Measurements from ENCODE around the gene MCRIP1. TPM values are rescaled to one million over a fixed set of nuclear protein-coding genes. Genes with fewer than 3 reads are reported as not detected.

Gene MCRIP1
- polyA plus RNA-seq, 1 of the 3 experiments (the other 2 are of a cell fraction): 156 TPM

GRCh38 chr17:81851423-81851822 is 18.3 kb upstream of the MCRIP1 start:
- Histone ChIP-seq H3K9me3 (no peaks in the 10 kb centered on the region), H4K20me1 (ENCODE audit: insufficient read depth) (peaks cover 40% of the 10 kb centered on the region), H3F3A (replicated peaks; ENCODE audit: insufficient read depth) (peaks cover 32% of the 10 kb centered on the region), H3K27me3 (ENCODE audit: insufficient read depth) (no peaks in the 10 kb centered on the region), H3K4me3 (ENCODE audit: low read depth in 2 of 2, low read length in 1 of 2) (no peak overlapping the region), H2AFZ (ENCODE audit: low read depth) (no peak overlapping the region), H3K36me3 (replicated peaks in 1 of 2; ENCODE audit: control insufficient read depth in 1 of 2, insufficient read depth in 2 of 2, low read length in 1 of 2) (peaks cover 54 to 81% of the 10 kb centered on the region in 2 experiments), H3K9me2 (no peaks in the 10 kb centered on the region), H3K4me1 (ENCODE audit: control insufficient read depth in 1 of 2, insufficient read depth in 2 of 2, low read depth in 1 of 2, low read length in 1 of 2) (no peaks in the 10 kb centered on the region), H3K27ac (ENCODE audit: low read depth in 2 of 2, low read length in 1 of 2) (no peak overlapping the region), H3K9ac (no peak overlapping the region), H3K79me2 (ENCODE audit: insufficient read depth) (peaks cover 65% of the 10 kb centered on the region), H3K4me2 (no peak overlapping the region)
- ChIA-PET POLR2A (interaction anchor here (1.1 kb wide), 1 partner anchor 10 kb away, joined by 3 read pairs; no protein-coding TSS in a partner anchor), CTCF (interaction anchor here (1.1 to 2.1 kb wide), 2 partner anchors 12 to 18 kb away, joined by 3 to 4 read pairs; no protein-coding TSS in a partner anchor)
- DNase-seq: no peak
- 91% methylated on average over 15 of the region's 16 CpGs for WGBS (ENCODE audit: low lambda C conversion rate)
- TF ChIP-seq GABPA (IDR thresholded peaks at IDR 0.05; ENCODE audit: low read depth) (no peak), ELF1 (IDR thresholded peaks at IDR 0.05) (no peak), USF1 (IDR thresholded peaks at IDR 0.05; ENCODE audit: borderline replicate concordance, low read depth) (no peak), RCOR1 (IDR thresholded peaks at IDR 0.05; ENCODE audit: low read length) (no peak), PBX3 (IDR thresholded peaks at IDR 0.05) (no peak), GATA2 (CRISPR knock-in tag; IDR thresholded peaks at IDR 0.05) (no peak), CTCF (IDR thresholded peaks at IDR 0.05) (no peak), CHD2 (IDR thresholded peaks at IDR 0.05; ENCODE audit: low read length, partially characterized antibody) (no peak), FOXJ3 (CRISPR knock-in tag; IDR thresholded peaks at IDR 0.05) (no peak), RFX5 (IDR thresholded peaks at IDR 0.05; ENCODE audit: low read length) (no peak), MAX (IDR thresholded peaks at IDR 0.05; ENCODE audit: low read depth) (no peak), YY1 (IDR thresholded peaks at IDR 0.05; ENCODE audit: low read depth) (no peak), NRF1 (IDR thresholded peaks at IDR 0.05; ENCODE audit: low read depth, low read length) (no peak), JUND (IDR thresholded peaks at IDR 0.05) (no peak), TAF1 (IDR thresholded peaks at IDR 0.05; ENCODE audit: borderline replicate concordance, low read depth, low read length) (no peak), RAD21 (IDR thresholded peaks at IDR 0.05; ENCODE audit: low read length) (no peak), REST (IDR thresholded peaks at IDR 0.05; ENCODE audit: low read depth, low read length) (no peak), TCF12 (IDR thresholded peaks at IDR 0.05) (no peak)
